Stimulated activated CD4-positive, alpha-beta T cell treated with anti-CD3 and anti-CD28 coated beads, Interleukin-12 subunit alpha, Interleukin-12 subunit beta, amount 100 ng/mL, for 24 hours (primary cell): ENCODE measurements around the gene RAP2B.

Source experiments
- DNase-seq, 2 experiments: peaks; one replicate each; pipeline ENCODE4 v3.0.0-alpha.2; 2020; ENCODE audit warnings: low read depth in 2 of 2

The RAP2B gene

GRCh38 chr3:153160451-153161137 is 1.4 kb upstream of the RAP2B start:
- peak; percentile 51 to 66 for DNase-seq

GRCh38 chr3:153161138-153161713 is 800 bp upstream of the RAP2B start:
- DNase-seq, result peak; percentile 78 to 79

GRCh38 chr3:153162513-153163392 is 727 bp downstream of the RAP2B start:
- DNase-seq, result peak; percentile 16 to 35

GRCh38 chr3:153163393-153163724 is 1.3 kb downstream of the RAP2B start:
- no peak for DNase-seq

GRCh38 chr3:153163756-153164550 is 1.9 kb downstream of the RAP2B start:
- DNase-seq, result no peak

- DNase-seq, result no peak
Observed at GRCh38 chr3:153165261-153165681, 3.2 kb downstream of the RAP2B start.

- DNase-seq, result peak in 1 of 2 experiments; percentile 10
Observed at GRCh38 chr3:153166206-153166605, 4.2 kb downstream of the RAP2B start.

GRCh38 chr3:153166796-153167195 is 4.8 kb downstream of the RAP2B start:
- DNase-seq, result no peak

- DNase-seq, result no peak
Observed at GRCh38 chr3:153169793-153170383, 7.9 kb downstream of the RAP2B start.

- DNase-seq, result no peak
Observed at GRCh38 chr3:153171256-153171655, 9.2 kb downstream of the RAP2B start.

- DNase-seq, result no peak
Observed at GRCh38 chr3:153171918-153172317, 9.9 kb downstream of the RAP2B start.

- no peak for DNase-seq
Observed at GRCh38 chr3:153172796-153173757, 11.1 kb downstream of the RAP2B start.

- DNase-seq, result no peak
Observed at GRCh38 chr3:153173758-153174516, 11.9 kb downstream of the RAP2B start.

- no peak for DNase-seq
Observed at GRCh38 chr3:153176197-153176596, 14.2 kb downstream of the RAP2B start.

GRCh38 chr3:153180860-153181372 is 18.9 kb downstream of the RAP2B start:
- no peak for DNase-seq

- DNase-seq, result no peak
Observed at GRCh38 chr3:153182501-153183293, 20.7 kb downstream of the RAP2B start.

GRCh38 chr3:153190923-153191322 is 28.9 kb downstream of the RAP2B start:
- no peak for DNase-seq

- no peak for DNase-seq
Observed at GRCh38 chr3:153192327-153192726, 30.3 kb downstream of the RAP2B start.
